Measurements from ENCODE around the gene ZRANB3.

GRCh38 chr2:135230150-135230549, 300.9 kb downstream of the ZRANB3 start:
- TF ChIP-seq CTCF (optimal IDR thresholded peaks at IDR 0.05 in 1 of 3, IDR thresholded peaks at IDR 0.05 in 1 of 3, conservative IDR thresholded peaks at IDR 0.05 in 1 of 3; ENCODE audit: extremely low read depth in 1 of 3, insufficient read depth in 2 of 3, low read length in 3 of 3) (no peak), EZH2 (IDR thresholded peaks at IDR 0.05; ENCODE audit: low read length) (no peak)
